Measurements from ENCODE around the gene NUP43. TPM values are rescaled to one million over a fixed set of nuclear protein-coding genes. Genes with fewer than 3 reads are reported as not detected.

The NUP43 gene, protein sequence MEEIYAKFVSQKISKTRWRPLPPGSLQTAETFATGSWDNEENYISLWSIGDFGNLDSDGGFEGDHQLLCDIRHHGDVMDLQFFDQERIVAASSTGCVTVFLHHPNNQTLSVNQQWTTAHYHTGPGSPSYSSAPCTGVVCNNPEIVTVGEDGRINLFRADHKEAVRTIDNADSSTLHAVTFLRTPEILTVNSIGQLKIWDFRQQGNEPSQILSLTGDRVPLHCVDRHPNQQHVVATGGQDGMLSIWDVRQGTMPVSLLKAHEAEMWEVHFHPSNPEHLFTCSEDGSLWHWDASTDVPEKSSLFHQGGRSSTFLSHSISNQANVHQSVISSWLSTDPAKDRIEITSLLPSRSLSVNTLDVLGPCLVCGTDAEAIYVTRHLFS
- 19.7 and 43.9 TPM in 2 replicates for total RNA-seq

DNA sequence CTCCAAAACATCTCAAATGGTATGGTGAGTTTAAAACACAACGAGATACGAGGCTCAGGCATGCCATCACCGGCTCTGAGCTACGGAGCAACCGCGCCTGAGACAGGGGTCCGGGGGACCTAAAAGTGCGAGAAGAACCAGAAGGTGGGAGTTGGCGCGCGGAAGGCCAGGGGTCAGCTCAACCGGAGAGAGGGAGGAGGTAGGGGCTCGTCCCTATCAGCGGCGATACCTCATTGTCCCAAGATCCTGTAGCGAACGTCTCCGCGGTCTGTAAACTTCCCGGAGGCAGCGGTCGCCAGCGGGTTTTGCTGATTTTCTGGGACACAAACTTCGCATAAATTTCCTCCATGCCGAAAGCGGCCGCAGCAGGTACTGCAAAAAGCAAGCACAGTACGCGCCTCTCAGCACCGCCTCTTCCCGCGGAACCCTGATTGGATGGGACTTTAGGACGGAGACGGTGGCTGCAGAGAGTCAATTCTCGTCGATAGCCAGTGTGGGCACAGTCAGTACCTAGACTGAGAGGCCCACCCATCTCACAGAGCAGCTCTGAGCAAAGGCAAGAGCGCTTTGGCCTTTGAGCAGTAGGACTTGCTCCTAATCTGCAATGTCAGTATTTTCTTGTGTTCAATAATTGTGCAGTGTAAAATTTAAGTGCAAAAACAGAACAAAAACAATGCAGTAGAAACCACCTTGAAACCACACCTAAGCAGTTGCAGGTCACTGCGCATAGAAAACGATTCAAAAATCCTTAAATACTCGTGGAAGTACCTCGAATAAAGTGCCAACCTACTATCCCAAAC lies at the start of gene NUP43:
TSS of gene NUP43 (minus strand) at position 383 of the 800 bp plus-strand sequence. CDS start at position 349, 34 bp downstream.

DNA sequence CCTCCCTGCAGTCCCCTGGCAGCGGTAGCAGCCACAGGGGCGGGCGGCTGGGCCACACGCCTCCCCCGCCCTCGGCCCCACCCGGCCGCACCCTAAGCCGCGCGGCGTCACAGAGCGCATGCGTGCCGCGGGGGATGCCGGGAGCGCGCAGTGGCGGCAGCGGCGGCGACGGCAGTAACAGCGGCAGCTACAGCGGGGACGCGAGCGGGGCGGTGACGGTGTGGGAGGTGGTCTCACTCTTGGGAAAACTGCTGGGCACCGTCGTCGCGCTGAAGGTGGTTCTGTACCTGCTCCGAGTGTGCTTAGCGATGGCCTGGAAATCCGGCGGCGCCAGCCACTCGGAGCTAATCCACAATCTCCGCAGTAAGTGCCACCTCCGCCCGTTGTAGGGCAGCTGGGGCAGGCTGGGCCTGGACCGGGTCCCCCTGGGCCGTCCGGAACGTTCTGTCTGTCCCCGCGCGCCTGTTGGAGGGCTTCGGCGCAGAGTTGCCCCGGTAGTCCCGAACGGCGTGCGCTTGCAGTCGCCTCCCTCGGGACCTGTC lies 3.3 kb upstream of the NUP43 start, which contains the start of gene PCMT1:
TSS of gene PCMT1 (plus strand) at position 148 of the 542 bp plus-strand sequence. CDS start at position 309, 161 bp downstream.

GRCh38 chr6:149717588-149718458 lies 28.5 kb downstream of the NUP43 start, which contains the start of gene LATS1:
Gene LATS1, minus strand, starts transcription at chr6:149718101. Its CDS starts 15,975 bp downstream, at chr6:149702126.

Other genes starting within 250 kb of the NUP43 start
- gene PPIL4, start 200.5 kb downstream of the NUP43 start, total RNA-seq = 36.4 and 42.8 TPM in 2 replicates
- gene GINM1, start 180.2 kb downstream of the NUP43 start, total RNA-seq = 48.9 and 111 TPM in 2 replicates
- gene KATNA1, start 97.8 kb downstream of the NUP43 start, total RNA-seq = 28.0 and 31.0 TPM in 2 replicates
- gene LATS1, start 28.4 kb downstream of the NUP43 start, total RNA-seq = 6.2 and 7.7 TPM in 2 replicates
- 152 and 216 TPM in 2 replicates for gene PCMT1, start 3.2 kb upstream of the NUP43 start, total RNA-seq
- gene LRP11, start 117.8 kb upstream of the NUP43 start, total RNA-seq = 47.0 and 69.1 TPM in 2 replicates
- gene RAET1E, start 151.6 kb upstream of the NUP43 start, total RNA-seq = 0.19 TPM in 1 of 2 replicates, not detected in the other
- 0.77 TPM in 1 of 2 replicates, not detected in the other for gene RAET1G, start 176.6 kb upstream of the NUP43 start, total RNA-seq
- gene ULBP2, start 195.5 kb upstream of the NUP43 start, total RNA-seq = 8.7 and 12.5 TPM in 2 replicates
- under 0.01 TPM in 2 replicates for gene ULBP1, start 217.4 kb upstream of the NUP43 start, total RNA-seq

Data from regular cardiac myocyte (primary cell).